Colon (tissue), 2 donors: ENCODE measurements around the gene MAFG.

Source experiments
- FAIRE-seq: peaks from 2 replicates; lab custom pipeline; 2012; peaks lifted over from hg19 to GRCh38; lab: Jason Lieb, UNC
- donor health status: control.
- donor health status: control.

Gene MAFG

DNA sequence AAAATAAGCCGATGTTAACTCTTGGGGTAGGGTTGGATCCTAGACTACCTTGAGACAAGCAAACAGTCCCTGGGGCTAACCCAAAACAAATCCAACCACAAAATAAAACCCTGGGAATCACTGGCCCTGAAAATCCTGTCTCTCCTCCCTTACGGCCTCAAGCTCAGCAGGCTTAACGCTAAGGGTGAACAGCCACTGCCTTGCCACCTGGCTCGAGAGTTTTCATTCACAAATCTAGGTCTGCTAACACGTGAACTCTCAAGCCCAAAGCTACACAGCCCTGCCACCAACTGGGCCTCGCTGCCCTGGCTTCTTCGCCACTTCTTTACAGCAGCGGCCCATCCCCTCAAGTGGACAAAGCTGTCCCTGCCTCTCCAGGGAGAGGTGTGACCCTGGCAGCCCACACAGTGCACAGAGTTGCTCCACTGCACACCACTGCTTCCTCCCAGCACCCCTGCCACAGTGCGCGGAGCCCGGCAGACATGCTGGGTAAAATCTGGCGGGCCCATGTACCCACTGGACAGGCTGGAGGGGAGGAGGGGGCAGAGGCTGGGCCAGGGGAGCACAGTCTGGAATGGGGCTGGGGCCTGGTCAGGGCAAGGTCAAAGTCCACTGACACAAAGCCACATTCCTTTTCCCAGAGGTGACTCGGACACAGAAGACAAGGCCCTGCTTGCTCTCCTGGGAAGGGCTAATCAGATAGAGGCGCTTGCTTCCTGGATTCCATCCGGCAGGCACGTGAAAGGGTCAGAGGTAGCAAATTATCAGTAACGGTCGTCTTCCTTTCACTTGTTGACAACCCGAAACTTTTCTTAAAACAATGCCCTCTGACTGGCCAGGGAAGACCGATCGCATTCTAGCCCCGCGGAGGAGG, 17.3 kb downstream of the MAFG start:
- no peak for FAIRE-seq

DNA sequence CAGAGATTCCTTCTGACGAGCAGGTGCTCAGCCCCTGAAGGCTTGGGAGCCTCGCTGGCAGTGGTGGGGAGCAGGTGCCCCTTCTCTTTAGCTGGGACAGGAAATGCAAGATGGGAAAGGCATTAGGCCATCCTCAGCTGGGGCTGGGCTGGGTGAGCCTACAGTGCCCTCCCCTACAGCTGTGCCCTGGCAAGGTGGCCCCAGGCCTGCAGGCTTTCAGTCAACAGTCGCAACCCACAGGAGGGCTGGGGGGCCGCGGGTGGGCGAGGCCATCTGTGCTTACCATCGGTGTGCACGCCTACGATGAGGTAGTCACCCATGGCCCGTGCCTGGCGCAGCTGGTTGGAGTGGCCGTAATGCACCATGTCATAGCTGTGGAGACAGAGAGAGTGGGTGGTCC, 18.3 kb downstream of the MAFG start:
- no peak for FAIRE-seq

GRCh38 chr17:81908793-81909192, 18.7 kb downstream of the MAFG start:
- no peak for FAIRE-seq

GRCh38 chr17:81907219-81908145, 20.1 kb downstream of the MAFG start:
- FAIRE-seq, result no peak

GRCh38 chr17:81906476-81907218, 20.9 kb downstream of the MAFG start:
- no peak for FAIRE-seq

DNA sequence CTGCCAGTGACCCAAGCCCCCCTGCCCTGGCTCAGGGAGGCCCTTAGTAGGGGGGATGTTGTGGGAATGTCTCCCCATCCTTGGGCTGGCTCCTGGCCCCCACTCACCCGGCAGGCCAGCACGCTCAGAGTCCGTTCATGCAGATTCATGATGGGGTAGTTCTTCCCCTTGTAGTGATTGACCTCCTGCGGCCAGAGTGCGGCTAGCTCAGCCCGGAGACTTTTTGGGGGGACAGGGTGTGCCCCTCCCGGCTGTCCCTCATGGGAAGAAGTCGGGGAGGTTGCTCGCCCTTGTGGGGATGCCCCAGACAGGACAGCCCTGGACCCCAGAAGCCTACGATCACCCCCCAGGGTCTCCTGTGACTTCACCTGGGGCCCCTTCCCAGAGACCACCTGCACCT, 21.5 kb downstream of the MAFG start:
- FAIRE-seq, result no peak

- FAIRE-seq, result no peak
These were observed 22.1 kb downstream of the MAFG start for GRCh38 chr17:81905424-81905875.

- FAIRE-seq, result no peak
These were observed 22.7 kb downstream of the MAFG start for GRCh38 chr17:81904600-81905423.

GRCh38 chr17:81903896-81904599, 23.5 kb downstream of the MAFG start:
- FAIRE-seq, result no peak

DNA sequence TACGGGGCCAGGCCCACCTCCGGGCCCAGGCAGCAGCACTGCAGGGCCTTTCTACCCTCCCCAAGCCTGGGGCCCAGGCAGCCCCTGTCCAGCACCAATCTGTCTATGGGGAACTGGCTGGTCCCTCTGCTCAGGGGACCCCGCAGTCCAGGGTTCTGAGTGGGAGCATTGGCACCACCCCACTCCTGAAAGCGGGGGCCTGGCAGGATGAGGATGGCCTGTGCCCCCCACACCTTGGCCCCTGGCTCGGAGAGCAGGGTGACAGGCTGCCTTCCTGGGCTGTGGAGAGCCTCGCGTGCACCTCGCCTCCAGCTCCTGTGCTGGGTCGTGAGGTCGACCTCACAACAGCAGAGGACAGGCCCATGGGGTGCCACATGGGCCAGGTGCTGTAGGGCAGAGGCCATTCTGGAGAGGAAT, 24.1 kb downstream of the MAFG start:
- no peak for FAIRE-seq

DNA sequence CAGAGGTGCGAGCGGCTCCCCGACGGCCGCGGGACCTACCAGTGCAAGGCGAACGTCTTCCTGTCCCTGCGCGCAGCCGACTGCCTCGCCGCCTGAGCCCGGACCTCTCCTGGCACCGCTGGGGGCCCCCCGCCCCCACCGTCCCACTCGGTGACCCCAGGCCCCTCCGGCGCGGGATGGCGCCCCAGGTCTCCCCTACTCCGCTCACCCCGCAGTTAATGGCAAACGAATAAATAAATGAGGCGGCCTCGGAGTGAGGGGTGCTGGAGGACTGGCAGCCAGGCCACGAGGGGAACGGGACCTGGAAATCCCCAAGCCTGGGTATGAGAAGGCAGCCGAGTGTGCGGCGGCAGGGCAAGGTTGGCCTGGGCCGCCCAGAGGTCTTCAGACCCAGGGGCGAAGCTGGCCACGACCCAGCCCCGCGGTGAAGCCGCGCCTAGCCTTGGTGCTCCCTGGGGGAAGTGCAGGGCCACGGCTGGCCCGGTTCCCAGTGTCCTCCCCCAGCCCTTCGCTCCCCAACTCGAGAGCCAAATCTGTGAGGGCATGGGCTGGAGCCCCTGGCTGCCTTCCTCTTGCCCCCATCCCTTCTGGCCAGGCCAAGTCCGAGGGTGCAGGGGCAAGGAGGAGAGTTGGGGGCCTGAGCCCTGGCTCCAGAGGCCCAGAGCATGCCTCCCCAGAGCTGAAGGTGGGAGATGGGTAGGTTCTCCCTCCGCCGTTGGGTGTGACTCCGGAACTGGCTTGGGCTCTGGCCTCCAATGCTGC, 24.7 kb downstream of the MAFG start:
- FAIRE-seq, result no peak

DNA sequence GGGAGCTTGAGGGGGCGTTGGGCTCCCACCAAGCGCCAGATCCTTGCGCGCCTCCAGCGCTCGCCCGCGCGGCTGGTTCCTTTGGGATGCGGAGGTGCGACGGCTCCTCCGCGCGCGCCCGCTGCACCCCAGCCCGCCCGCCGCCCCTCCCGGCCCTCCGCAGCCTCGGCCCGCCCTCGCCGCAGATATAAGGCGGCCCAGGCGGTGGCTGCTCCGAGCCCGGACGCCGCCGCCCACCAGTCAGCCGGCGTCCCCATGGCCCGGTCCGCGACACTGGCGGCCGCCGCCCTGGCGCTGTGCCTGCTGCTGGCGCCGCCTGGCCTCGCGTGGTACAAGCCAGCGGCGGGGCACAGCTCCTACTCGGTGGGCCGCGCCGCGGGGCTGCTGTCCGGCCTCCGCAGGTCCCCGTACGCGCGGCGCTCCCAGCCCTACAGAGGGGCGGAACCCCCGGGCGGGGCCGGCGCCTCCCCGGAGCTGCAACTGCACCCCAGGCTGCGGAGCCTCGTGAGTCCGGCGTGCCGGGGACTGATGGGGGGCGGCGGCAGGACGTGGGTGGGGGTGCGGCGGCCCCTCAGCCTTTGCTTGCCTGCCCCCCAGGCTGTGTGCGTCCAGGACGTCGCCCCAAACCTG, 25.4 kb downstream of the MAFG start, which contains the start of gene NPB:
Gene NPB (plus strand): TSS at position 216 of the 630 bp plus-strand sequence. CDS start 40 bp downstream, at position 256.
- no peak for FAIRE-seq

- FAIRE-seq, result no peak
These were observed 26.1 kb downstream of the MAFG start for GRCh38 chr17:81901167-81902022.

GRCh38 chr17:81900181-81900820, 27.2 kb downstream of the MAFG start:
- FAIRE-seq, result no peak

DNA sequence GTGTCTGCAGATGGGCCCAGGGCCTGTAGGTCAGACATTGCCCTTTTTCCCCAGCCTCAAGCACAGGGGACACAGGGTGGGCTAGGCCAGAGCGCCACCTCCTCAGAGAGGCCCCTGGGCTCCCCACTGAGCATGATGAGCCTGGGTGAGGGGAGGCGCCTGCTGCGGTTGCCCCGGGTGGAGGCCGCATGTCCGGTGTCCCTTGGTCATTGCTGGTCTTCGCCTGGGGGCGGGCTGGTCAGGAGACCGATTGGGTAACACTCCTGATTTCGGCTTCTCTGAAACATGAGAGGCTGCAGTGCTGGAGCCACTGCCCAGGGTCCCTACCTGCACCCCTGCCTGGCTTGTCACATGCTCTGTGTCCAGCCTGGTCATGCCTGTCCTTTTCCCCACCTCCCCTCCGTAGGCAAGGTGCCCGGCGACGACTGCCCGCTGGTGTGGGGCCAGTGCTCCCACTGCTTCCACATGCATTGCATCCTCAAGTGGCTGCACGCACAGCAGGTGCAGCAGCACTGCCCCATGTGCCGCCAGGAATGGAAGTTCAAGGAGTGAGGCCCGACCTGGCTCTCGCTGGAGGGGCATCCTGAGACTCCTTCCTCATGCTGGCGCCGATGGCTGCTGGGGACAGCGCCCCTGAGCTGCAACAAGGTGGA, 27.9 kb downstream of the MAFG start:
- FAIRE-seq, result no peak

DNA sequence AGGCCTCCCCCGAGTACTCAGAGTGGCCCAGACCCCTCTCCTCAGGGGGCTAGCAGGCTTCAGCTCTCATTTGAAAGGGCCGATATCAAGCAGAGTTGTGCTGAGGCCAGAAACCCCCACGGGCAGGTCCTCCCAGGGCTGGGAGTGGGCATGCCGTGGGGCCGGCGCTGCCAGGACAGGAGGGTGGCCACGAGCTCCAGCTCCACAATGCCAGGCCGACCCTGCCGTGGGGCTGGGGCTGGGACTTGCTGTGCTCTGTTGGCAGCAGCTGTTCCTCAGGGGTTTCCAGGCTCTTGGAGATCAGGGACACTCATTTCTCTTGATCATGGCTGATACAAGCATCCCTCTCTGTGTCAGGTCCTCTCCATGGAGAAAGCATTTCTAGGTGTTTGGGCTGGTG, 28.6 kb downstream of the MAFG start:
- no peak for FAIRE-seq
